GM12865 (cell line): ENCODE results near the gene COPE.
A peak's percentile ranks its signal among the peaks of the same experiment; 100 is the strongest.

Source experiments
- DNase-seq: peaks from one replicate; pipeline ENCODE4 v3.0.0; 2010; ENCODE audit warnings: low read depth
- H3K4me3 ChIP-seq: 2 replicates; pipeline ENCODE4 v1.5.1; 2011; ENCODE audit warnings: mild to moderate bottlenecking, low read depth, low read length, control low read depth
- CTCF ChIP-seq: IDR thresholded peaks from 2 replicates; pipeline ENCODE4 v1.5.1; 2011; ENCODE audit warnings: low read length, control low read depth, low read depth, inconsistent platforms; ENCODE audit not compliant: insufficient read depth; ENCODE audit errors: missing control alignments

COPE gene

DNA sequence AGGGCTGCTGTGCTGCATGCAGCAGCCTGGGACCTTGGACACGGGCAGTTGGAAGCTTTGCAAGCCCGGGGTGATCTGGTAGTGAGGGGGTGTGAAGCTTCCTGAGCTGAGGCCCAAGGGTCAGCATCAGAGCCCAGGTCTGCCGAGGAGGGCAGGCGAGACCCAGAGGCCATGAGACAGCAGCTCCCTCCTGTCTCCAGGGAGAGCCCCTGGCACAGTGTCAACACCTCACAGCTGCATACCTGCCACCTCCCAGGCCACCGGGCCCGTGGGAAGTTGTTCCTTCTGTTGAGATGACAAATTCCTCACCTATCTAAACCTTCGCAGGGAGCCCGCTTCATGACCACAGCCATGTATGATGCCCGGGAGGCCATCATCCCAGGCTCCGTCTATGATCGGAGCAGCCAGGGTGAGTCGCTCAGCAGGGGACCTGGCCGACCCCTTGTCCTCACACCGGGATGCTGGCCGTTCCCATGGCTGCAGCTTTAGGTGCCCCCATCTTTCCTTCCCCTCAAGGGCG is 55.3 kb downstream of the COPE start:
- TF ChIP-seq CTCF, result no peak
- DNase-seq, result no peak

GRCh38 chr19:18862976-18863842 is 56.0 kb downstream of the COPE start:
- TF ChIP-seq CTCF, result no peak
- H3K4me3 ChIP-seq, result no peak overlapping the region
- DNase-seq, result no peak

More for the DNA sequence above, 55.3 kb downstream of the COPE start:
- no peak overlapping the region for H3K4me3 ChIP-seq

DNA sequence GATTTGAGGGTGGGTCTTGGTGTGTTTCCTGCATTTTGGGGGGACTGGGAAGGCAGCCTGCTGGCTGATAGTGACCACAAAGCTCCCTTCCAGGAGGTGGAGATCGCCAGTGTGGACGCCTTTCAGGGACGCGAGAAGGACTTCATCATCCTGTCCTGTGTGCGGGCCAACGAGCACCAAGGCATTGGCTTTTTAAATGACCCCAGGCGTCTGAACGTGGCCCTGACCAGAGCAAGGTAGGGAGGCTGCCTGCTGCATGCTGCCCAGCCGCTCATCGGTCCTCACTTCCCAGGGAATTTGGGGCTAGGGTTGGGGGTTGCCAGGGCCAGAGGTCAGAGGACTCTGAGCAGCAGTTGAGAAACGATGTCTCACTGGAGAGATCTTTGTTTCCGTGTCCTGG is 57.3 kb downstream of the COPE start:
- TF ChIP-seq CTCF, result no peak
- DNase-seq, result no peak
- H3K4me3 ChIP-seq, result no peak overlapping the region

DNA sequence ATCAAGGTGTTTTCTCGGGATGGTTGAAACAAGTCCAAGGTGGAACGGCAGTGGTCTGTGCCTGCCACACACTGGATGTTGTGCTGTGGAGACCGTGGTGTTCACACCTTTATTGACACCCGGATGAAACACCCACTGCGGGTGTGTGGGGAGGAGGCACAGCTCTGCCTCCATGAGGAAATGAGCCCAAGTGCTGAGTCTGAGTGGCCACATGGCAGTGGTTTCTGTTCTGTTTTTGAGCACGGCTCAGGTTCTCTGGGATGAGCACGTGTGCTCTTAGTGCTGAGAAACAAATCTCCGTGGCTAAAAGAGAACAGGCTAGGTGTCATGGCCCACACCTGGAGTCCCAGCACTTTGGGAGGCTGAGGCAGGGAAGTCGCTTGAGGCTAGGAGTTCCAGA is 58.0 kb downstream of the COPE start:
- TF ChIP-seq CTCF, result no peak
- DNase-seq, result peak; percentile 66
- no peak overlapping the region for H3K4me3 ChIP-seq

DNA sequence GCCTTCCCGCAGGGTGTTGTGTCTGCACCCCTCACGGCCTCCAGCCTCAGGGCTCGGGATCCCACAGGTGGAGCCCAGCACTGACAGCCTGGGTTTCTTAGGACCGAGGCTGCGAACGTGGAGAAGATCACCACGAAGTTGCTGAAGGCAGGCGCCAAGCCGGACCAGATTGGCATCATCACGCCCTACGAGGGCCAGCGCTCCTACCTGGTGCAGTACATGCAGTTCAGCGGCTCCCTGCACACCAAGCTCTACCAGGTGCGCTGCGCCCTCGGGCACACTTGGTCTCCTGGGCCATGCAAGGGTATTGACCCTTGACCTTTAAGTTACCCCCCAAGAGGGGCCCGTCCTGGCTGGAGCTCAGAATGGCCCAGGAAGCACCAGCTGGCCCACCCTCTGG is 58.5 kb downstream of the COPE start:
- TF ChIP-seq CTCF, result no peak
- no peak overlapping the region for H3K4me3 ChIP-seq
- no peak for DNase-seq

DNA sequence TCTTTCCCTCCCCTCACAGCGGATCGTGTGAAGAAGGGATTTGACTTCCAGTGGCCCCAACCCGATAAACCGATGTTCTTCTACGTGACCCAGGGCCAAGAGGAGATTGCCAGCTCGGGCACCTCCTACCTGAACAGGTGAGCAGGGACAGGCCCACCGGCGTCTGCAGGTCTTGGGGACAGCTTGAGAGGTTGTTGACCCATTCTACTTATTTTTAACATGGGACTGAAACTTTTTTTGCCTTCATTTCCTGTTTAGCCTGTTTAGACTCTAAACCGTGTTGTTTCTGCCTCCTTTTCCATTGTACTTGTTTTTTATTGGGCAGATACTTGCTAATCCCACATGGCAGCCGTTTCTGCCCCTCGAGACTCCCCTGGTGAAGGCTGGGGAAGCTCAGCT is 58.9 kb downstream of the COPE start:
- DNase-seq, result no peak
- TF ChIP-seq CTCF, result no peak
- H3K4me3 ChIP-seq, result no peak overlapping the region
